ENCODE results near the gene ATG10.
A peak's percentile ranks its signal among the peaks of the same experiment; 100 is the strongest.

ATG10 gene

DNA sequence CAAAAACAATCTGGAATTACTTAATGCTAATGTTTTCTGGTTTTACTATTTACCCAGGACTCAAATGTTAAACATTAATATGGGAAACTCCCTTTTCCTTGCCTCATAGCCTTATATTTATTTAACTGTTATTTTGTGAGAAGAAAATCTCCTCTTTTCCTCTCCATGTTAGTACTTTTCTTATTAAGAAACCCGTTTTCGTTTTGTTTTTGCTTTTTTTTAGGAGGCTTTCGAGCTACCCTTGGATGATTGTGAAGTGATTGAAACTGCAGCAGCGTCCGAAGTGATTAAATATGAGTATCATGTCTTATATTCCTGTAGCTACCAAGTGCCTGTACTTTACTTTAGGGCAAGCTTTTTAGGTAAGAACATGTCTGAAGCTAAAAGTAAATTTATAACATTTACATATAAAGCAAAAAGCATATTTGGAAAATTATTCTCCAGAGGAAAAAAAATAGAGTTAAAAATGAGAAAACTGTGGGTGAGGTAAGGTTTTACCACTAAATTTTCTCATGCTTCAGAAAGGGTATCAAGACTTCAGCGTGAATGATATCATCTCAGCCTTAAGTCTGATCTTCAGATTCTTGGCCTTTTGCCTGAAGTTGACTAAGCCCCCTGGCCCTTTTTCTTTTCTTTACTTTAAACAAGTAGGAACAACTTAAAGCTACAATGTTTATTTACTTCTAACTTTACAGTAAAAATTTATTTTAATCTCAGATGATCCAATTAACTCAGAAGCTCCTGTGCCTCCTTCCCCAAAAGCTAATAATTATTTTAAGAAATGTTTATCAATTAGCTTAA, 192.6 kb downstream of the ATG10 start:
- DNase-seq (ENCODE audit: low read depth in 1 of 2, low spot score in 1 of 2): no peak

DNA sequence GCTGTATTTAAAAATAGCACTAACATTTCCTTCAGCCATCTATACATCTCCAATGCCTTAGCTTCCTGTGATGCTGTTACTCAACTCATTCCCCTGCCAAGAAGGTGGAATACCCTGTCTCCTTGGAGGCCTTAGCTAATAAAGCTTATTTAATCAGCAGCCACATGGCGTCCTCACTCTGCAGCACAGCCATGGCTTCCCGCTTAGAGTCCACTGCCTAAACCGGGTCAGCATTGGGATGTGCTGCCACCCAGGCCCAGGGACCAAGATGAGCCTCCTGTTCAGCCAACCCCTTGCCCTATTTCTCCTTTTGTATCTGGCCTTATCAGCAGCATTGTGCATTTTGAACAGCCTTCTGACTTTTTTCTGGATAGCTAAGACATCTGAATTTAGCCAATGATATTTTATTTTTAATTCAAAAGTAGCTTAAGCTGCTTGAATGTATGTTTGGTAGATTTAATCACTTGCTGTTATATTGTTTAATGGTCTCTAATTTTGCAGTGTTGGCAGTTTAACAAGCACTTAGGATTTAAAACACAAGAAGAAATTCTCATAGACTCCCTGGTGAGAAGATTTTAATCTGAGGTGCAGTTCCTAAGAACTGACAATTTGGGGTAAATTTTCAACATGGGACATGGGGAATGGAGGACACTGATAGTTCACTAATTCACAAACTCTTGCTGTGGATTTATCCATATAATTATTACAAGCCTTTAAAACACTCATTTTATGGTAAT, 193.3 kb downstream of the ATG10 start:
- DNase-seq (ENCODE audit: low read depth in 1 of 2, low spot score in 1 of 2): no peak

DNA sequence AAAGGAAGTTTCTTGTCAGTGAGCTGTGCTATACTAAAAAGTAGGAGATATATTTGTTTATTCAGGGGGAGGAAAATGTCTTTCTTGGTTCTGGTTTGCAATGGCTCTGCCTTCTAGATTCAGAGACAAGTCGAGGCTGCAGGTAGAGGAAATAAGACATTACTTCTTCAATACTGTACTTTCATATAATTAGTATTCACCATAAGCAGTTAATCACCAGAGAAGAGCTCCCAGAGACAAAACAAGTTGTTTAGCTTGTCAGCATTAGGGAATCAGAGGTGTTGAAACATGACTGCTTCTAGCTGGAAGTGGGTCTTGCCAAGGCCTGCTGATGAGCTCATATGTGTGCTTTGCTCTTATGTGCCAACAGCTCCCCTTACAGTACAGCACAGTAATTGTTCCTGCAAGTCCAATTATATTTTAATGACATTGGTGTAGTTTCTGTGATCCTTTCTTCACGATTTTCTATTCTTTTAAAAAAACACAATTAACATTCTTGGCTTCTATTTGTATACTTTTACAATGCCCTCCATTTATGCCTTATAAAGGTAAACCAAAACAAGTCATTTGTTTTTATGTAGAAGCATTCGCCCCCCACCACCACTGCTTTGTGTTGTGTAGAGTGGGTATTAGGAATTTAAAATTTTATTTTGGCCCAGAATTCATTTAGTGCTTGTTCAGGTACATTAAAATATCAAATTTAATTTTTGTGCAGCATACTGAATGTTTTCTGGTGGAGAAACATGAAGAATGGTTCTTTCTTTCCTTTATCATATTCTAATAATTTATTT, 194.1 kb downstream of the ATG10 start:
- no peak for DNase-seq (ENCODE audit: low read depth in 1 of 2, low spot score in 1 of 2)

DNA sequence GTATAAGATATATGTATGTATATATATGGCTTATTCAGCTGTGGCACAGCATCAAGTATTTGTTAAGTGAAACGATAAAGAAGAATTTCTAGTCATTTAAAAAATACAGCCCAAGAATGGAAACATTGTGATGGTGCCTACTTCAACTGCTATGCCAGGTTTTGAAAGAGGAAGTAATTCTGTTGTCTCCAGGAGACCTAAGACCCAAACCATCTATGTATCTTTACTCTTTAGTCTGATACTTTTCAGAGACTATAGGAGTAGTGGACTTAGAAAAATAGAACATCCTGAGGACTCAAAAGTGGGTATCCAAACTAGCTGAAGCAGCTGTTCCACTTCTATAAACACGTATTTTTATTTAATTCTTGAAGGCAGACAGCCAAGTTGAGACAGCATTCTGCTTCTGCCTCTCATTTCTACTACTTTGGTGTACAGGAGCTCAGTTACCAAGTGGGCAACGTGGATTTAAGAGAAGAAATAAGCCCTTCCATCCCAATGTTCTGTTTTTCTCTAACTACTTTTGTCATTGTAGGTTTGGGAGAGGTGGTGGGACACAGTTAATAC, 195.6 kb downstream of the ATG10 start:
- DNase-seq (ENCODE audit: low read depth in 1 of 2, low spot score in 1 of 2): no peak

DNA sequence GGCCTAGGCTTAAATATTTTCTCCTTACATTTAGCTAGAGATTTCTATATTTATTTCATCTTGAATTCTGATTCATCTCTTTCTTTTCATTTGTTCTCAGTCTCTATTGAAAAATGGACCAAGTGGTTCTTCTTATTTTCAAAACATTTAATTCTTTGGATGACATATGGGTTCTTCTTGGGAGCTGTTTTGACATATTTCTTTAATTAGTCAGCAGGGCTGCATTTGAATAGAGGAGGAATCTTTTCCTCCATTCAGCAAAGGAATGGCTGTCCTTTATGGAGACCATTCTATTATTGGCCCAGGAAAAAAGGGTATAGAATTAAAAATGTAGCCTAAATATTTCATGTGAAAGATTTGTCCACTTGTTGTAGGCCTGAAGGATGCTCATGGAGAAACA, 196.5 kb downstream of the ATG10 start:
- no peak for DNase-seq (ENCODE audit: low read depth in 1 of 2, low spot score in 1 of 2)

DNA sequence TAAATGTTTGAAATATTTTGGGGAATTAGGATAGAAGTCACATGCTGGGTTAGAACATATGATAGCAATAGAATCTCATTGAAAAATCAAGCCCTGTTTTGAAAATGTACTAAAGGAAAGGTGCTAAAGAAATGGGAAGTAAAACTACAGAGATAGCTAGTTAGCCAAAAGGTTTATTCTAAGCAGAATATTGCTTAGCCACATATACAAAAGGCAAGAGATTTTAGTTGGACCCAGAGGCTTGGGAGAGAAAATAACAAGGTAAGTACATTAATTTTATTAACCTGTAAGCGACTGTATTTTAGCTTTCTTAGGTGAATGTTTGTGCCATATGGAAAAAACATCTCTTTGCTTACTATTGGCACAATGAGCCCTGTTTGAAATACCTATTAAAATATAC, 198.1 kb downstream of the ATG10 start:
- DNase-seq (ENCODE audit: low read depth in 1 of 2, low spot score in 1 of 2): no peak

DNA sequence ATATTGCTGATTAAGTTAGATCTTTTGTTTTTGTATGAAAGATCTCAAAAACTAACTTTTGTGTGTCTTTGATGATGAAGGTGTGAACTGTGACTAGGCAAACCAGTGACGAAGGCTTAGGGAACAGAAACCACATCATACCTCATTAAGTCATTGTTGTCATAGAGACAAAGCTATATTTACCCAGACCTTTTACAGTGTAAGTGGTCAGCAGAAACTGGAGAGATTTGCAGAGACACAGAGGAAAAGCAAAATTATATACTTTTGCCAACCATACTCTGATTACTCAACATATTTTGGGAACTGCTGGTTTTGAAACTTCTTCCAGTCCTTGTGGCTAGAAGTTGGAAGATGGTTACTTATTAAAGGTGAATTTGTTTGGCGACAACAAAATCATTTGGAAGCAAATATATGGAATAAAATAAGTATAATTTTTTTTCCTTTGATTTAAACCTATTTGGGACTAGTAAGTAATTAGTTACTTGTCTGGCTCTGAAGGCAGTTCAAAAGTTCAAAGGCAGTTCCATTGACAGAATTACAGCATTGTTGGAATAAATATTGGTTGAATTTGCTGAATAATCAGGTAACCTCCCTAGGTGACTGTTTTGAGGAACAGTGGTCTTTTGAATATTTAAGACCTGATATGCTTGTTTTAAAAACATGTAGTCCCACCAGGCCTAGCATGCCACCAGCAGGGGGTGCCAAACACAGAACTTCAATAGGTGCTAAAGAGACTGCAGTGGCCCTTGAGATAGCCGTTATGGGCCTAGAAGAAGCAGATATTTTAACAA, 202.5 kb downstream of the ATG10 start:
- peak; percentile 4 to 41 for DNase-seq (ENCODE audit: low read depth in 1 of 2, low spot score in 1 of 2)

DNA sequence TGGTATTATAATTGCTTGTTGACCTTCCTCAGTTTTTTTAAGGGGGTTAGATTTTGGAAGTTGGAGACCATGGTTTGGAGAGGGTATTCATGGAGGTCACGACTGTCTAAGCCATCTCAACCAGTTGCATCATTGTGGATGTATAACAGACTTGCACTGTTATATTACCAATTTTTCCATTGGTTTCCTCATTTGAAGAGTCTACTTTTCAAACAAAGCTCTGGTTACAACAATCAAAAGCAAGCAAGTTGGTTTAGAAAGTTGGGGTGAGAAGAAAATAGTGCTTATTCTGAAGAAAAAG, 203.0 kb downstream of the ATG10 start:
- no peak for DNase-seq (ENCODE audit: low read depth in 1 of 2, low spot score in 1 of 2)

DNA sequence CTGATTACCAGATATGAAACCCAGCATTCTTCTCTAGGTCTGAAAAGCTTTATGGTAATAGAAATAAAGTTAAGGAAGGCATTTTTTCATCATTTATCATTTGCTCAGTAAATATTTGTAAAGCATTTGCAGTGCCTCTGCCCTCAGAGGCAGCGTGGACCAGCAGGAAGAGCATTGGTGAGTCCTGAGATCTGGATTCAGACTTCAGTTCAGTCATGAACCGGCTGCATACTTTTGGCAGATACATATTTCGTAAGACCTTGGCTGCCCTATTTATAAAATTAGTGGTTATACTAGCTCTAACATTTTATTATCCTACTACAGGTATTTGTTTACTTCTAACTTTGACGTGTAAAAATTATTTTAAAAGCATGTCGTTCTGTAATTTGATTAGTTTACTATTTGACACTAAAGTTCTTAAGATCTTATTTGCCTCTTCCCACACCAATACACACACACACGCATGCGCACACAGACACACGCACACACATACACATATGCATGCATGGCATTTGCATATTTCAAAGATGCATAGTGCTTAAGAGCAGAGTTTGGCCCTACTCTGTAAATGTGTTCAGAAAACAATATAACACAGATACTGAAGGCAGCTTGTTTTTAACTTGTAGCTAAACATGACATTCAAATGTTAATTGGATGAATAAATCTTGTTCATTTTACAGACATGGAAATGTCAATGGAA, 204.4 kb downstream of the ATG10 start:
- DNase-seq (ENCODE audit: low read depth in 1 of 2, low spot score in 1 of 2): no peak

DNA sequence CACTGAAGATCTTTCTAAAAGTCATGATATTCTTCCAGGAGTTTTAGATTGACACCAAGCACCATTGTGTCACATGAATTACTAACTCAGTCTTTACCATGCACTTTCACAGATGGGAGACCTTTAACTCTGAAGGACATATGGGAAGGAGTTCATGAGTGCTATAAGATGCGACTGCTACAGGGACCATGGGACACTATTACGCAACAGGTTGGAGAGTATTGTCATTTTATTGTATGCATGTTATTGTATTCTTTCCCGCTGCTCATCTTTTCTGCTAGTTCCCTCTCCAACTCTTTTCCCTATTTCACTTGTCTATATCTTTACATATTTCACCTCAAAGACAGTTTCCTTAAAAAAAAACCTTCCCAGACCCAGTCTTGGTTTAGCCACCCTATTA, 206.6 kb downstream of the ATG10 start:
- no peak for DNase-seq (ENCODE audit: low read depth in 1 of 2, low spot score in 1 of 2)

DNA sequence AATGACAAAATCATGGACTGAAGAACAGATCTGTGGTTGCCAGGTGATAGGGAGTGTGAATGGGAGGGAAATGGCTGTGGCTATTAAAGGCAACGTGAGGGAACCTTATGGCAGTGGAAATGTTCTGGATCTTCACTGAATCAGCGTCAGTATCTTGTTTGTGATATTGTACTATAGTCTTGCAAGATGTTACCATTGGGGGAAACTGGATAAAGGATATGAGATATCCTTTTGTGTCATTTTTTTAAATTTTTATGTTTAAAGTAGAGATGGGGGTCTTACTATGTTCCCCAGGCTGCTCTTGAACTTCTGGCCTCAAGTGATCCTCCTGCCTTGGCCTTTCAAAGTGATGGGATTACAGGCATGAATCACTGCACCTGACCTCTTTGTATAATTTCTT, 210.8 kb downstream of the ATG10 start:
- no peak for DNase-seq (ENCODE audit: low read depth in 1 of 2, low spot score in 1 of 2)

DNA sequence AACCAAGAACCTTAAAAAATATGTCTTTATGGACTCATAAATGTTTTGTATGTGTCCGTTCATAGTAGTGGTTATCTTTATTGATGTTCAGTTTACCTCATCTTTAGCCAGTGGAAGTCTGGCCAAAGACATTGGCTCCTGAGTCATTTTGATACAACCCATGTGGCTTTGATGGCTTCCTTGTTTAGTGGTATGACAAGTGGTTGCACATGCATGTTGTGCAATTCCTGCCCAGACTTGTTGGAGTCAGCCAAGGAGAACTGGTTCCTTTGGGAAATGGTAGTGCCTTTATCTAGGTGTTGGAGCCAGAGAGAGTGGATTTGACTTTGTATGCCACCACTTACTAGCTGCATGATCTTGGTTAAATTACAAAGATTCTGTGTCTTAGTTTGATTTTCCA, 212.0 kb downstream of the ATG10 start:
- DNase-seq (ENCODE audit: low read depth in 1 of 2, low spot score in 1 of 2): no peak

DNA sequence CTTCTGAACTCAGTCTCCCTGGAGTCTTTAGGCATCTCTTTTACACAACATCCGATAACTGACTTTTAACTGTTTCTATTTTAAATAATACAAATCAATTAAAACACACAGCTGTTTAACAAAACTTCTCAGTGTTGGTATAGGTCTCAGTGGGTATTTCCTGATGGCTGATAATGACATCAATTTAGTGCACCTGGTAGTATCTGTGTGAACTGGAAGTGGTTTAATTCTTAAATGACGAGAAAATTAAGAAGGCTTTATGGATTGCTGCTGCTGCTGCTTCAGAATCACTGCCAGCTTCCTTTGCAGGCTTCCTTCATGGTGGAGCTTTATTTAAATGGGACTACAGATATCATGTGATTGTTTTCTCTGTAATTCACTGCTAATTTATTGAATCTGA, 214.0 kb downstream of the ATG10 start:
- no peak for DNase-seq (ENCODE audit: low read depth in 1 of 2, low spot score in 1 of 2)

DNA sequence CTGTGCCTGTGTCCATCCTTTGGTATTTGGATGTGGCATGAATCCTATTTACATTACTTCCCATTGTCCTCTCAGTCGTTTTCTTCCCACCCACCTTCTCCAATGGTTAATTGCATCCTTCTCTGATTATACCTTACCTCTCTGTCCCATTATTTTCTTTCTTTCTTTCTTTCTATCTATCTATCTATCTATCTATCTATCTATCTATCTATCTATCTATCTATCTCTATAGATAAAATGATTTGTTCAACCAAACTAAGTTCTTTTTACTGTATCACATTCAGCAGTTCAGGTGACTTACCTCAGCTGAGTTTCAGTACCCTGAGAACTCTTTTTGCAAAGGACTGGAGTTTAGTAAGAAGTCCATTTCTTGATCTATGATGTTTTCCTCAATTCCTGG, 225.7 kb downstream of the ATG10 start:
- no peak for DNase-seq (ENCODE audit: low read depth in 1 of 2, low spot score in 1 of 2)

DNA sequence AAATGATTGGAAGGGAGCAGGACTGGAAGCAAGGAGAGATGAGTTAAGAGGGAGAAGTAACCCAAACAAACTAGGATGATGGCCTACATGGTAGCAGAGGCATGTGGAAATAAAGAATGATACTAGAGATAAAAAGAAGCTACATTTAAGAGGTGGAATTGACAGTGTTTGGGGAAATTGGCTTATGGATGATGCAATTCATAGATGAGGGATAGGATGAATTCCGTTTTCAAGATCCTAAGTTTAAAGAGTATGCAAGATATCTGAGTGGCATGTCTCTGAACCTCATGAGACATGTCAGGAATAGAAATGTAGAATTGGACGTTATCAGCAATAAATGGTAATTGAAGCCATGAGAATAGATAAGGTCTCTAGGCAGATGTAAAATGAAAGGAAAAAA, 232.7 kb downstream of the ATG10 start:
- DNase-seq (ENCODE audit: low read depth in 1 of 2, low spot score in 1 of 2): no peak

DNA sequence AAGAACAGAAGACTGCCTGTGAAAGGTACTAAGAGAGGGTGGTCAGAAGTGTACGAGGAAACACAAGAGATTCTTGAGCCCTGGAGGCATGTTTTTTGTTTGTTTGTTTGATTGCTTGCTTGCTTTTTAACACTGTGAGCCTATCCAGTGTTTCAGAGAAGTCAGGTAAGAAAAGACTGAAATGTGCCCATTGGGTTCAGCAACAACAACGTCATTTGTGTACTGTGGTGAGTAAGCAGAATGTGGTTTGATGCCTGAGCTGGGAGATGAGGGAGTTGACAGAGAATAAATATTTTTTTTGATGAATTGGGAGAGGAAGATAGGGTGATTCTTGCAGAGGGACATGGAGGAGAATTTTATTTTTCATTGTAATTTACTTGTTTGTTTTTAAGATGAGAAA, 233.2 kb downstream of the ATG10 start:
- DNase-seq (ENCODE audit: low read depth in 1 of 2, low spot score in 1 of 2): no peak

DNA sequence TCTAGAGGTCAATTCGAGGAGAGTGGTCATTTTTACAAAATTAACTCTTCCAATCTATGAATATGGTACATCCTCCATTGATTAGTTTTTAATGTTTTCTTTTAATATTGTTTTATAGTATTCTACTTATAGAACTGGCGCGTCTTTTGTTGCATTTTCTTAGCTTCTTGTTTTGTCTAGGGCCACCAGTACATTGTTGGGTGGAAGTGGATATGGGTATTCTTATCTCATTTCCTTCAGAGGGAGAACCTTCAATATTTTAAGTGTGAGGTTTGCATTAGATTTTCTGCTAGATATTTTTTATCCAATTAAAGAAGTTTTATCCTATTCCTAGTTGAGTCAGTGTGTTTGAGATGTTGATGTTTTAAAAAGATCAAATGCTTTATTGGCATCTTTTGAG, 236.5 kb downstream of the ATG10 start:
- no peak for DNase-seq (ENCODE audit: low read depth in 1 of 2, low spot score in 1 of 2)

DNA sequence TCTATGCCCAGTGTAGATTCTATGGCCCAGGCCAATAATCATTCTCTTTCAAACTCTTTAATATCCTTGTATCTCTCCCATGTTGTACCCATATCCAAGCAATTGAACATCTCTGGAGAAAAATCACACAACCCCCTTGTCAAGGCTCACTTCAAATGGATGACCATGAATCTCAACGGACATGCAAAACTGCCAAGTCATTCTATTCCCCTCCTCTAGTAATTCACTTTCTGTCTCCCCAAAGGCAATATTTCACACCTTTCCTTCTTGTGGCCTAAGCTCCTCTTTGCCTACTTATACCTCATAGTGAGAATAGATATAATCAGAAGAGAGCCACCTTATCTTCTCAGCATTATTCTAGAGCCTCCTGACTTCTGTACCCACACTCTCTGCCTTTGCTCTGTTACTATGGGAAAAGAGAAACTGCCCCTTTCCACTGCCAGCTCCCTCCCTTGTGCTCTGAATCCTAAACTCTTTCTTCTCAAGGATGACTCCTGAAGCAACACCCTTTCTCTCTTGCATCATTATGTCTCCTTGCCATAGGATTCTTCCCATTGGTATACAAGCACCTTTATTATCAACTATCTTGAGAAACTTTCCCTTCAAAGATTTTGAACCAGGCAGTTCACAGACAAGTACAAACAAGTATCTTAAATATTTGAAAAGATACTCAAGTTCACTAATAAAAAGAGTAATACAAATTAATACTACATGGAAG, 240.2 kb downstream of the ATG10 start:
- no peak for DNase-seq (ENCODE audit: low read depth in 1 of 2, low spot score in 1 of 2)

DNA sequence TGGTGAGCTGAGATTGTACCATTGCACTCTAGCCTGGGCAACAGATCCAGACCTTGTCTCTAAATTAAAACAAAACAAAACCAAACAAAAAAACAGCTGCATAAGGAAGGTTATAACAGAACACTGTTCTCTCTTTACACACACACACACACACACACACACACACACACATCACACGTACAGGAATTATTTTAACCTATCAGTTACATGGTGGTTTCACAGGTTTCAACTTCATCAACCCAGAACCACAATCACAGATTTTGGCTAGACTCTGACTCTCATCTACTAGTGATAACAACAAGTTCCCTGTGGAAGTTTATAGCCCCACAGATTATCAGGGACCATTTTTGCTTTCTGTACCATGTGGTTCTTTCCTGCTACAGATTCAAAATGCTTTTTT, 246.1 kb downstream of the ATG10 start:
- DNase-seq (ENCODE audit: low read depth in 1 of 2, low spot score in 1 of 2): no peak
